ENCODE results near the gene BPIFA3.

The BPIFA3 gene

DNA sequence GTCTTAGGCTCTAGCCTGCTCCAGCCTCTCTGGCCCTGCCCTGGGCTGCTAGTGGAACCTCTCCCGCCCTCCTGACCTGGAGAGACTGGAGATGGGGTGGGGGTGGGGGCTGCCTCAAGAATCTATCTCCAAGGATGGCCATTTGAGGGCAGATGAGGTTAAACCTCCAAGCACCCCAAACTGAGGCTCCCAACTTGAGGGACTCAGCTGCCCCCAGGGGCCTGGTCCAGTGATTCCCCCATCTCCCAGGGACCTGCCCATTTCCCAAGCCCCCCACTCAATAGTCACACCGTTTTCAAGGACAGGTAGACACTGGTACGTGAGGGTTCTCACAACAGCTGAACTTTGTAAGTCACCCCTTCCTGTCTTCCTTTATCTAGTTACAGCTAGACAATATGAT is 58.7 kb downstream of the BPIFA3 start:
- no peak overlapping the region for H3K4me3 ChIP-seq (ENCODE audit: low read depth, low read length)
- TF ChIP-seq, protein P1, sequence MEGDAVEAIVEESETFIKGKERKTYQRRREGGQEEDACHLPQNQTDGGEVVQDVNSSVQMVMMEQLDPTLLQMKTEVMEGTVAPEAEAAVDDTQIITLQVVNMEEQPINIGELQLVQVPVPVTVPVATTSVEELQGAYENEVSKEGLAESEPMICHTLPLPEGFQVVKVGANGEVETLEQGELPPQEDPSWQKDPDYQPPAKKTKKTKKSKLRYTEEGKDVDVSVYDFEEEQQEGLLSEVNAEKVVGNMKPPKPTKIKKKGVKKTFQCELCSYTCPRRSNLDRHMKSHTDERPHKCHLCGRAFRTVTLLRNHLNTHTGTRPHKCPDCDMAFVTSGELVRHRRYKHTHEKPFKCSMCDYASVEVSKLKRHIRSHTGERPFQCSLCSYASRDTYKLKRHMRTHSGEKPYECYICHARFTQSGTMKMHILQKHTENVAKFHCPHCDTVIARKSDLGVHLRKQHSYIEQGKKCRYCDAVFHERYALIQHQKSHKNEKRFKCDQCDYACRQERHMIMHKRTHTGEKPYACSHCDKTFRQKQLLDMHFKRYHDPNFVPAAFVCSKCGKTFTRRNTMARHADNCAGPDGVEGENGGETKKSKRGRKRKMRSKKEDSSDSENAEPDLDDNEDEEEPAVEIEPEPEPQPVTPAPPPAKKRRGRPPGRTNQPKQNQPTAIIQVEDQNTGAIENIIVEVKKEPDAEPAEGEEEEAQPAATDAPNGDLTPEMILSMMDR (IDR thresholded peaks at IDR 0.05; ENCODE audit: low read depth, low read length): no peak
- in situ Hi-C loops (cut with HindIII; ENCODE audit: low sequenced_read_pairs): no loop called here
- no peak for DNase-seq (ENCODE audit: low read depth, low spot score)

DNA sequence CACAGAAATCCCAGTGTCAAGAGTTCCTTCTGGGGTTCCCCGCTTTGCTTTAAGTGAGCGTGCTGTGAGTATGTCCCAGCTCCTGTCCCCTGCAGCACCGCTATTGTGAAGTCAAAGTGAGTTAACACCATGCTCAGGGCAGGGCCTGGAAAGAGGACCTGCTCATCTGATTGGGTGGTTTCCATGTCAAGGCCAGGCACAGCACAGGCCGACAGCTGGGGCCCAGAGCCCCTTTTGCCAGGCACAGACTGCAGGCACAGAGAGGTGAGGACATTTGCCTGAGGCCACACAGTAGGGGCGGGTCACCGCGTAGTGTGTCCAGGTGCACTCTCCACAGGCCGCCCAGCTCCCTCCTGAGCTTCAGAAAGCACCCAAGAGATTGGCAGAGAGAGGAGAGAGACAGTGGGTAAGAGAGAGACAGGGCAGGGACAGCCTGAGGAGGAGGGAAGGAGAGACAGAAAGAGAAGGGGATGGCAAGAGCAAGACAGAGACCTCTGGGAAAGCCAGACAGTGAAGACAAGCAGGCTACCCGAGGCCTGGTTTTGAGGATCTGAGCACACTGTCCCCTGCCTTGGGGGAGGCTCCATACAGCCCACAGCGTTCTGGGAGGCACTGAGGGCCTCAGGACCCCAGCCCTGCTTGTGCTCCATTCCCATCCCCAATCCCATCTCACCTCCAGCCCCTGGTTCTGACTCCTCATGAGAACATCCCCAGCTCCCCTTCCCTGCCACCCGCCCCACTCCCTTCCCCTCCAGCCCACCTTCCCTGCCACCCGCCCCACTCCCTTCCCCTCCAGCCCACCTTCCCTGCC is 59.4 kb downstream of the BPIFA3 start:
- in situ Hi-C loops (cut with HindIII; ENCODE audit: low sequenced_read_pairs): no loop called here
- H3K4me3 ChIP-seq (ENCODE audit: low read depth, low read length): no peak overlapping the region
- TF ChIP-seq, protein P1 (IDR thresholded peaks at IDR 0.05; ENCODE audit: low read depth, low read length): no peak
- no peak for DNase-seq (ENCODE audit: low read depth, low spot score)

All from astrocyte of the spinal cord (primary cell).